Sigmoid colon (tissue), 7 donors: Measurements from ENCODE around the gene FAM120AOS. TPM values are rescaled to one million over a fixed set of nuclear protein-coding genes. Genes with fewer than 3 reads are reported as not detected.

Experiments used
- DNase-seq: peaks from one replicate; pipeline ENCODE4 v3.0.0-alpha.2; 2019
- H3K27ac ChIP-seq, 4 donors: fragments of 200-600 bp; sonication (generic); one replicate each; pipeline ENCODE4 v1.5.1; 2016 to 2019; ENCODE audit warnings: mild to moderate bottlenecking in 1 of 4
- H3K27me3 ChIP-seq, 3 donors: fragments of 200-600 bp; sonication (generic); one replicate each; pipeline ENCODE4 v1.5.1; 2019; ENCODE audit warnings: mild to moderate bottlenecking in 1 of 3
- H3K36me3 ChIP-seq, 4 donors: fragments of 200-600 bp; sonication (generic); one replicate each; pipeline ENCODE4 v1.5.1; 2016 to 2019
- H3K4me1 ChIP-seq, 4 donors: fragments of 200-600 bp; sonication (generic); one replicate each; pipeline ENCODE4 v1.5.1; 2017 to 2019
- H3K4me3 ChIP-seq, 4 donors: fragments of 200-600 bp; sonication (generic); one replicate each; pipeline ENCODE4 v1.5.1; 2017 to 2019; ENCODE audit warnings: mild to moderate bottlenecking in 2 of 4, moderate library complexity in 1 of 4
- H3K9me3 ChIP-seq, 4 donors: fragments of 200-600 bp in 3 of 4; sonication (generic) in 3 of 4; one replicate each; pipeline versions ENCODE4 v1.5.1 to v1.6.1; 2013 to 2019
- CTCF ChIP-seq, 4 experiments: fragments of 450-650 bp in 3 of 4; fragments of 200-600 bp in 1 of 4; IDR thresholded peaks; one replicate each; pipeline ENCODE4 v1.5.1; 2016 to 2019; ENCODE audit warnings: antibody characterized with exemption in 4 of 4, mild to moderate bottlenecking in 3 of 4, moderate library complexity in 2 of 4
- EP300 ChIP-seq, 4 donors: sonication (generic); formaldehyde crosslinking; IDR thresholded peaks; one replicate each; pipeline ENCODE4 v1.6.1; 2017; ENCODE audit warnings: antibody characterized with exemption in 4 of 4
- POLR2A ChIP-seq, 2 donors: fragments of 450-650 bp; IDR thresholded peaks; one replicate each; pipeline ENCODE4 v1.6.1; 2016; ENCODE audit warnings: antibody characterized with exemption in 2 of 2, mild to moderate bottlenecking in 2 of 2, moderate library complexity in 2 of 2
- POLR2AphosphoS5 ChIP-seq, 4 donors: sonication (generic); formaldehyde crosslinking; IDR thresholded peaks; one replicate each; pipeline ENCODE4 v1.6.1; 2017; ENCODE audit warnings: antibody characterized with exemption in 4 of 4
- WGBS, 2 donors: extraction: QIAGEN DNeasy Blood & Tissue Kit; methylation state at CpG; one replicate each; pipeline ENCODE4 v1.1.7; 2013; 5-methylcytosine and 5-hydroxymethylcytosine counted together
- intact Hi-C: fragments of 100-400 bp; cut with DNase I; formaldehyde crosslinking; loops from one replicate; pipeline ENCODE4 v1.15.1; 2023
- polyA plus RNA-seq, 3 donors: library from polyadenylated mRNA; stranded (reverse); fragments of 200-250 nt; gene quantifications; one replicate each; pipeline ENCODE4 v1.2.3, GENCODE V29; 2013
- total RNA-seq, 4 donors: library from RNA; depleted of rRNA; stranded (reverse); fragments of >200 nt; gene quantifications; one replicate each; pipeline ENCODE4 v1.1.0, GENCODE V29; 2016
- donor health status: healthy with polysubstance abuse.
- donor health status: Bipolar disorder and iron deficiency.
- donor health status: healthy.

The FAM120AOS gene
- total and polyA plus RNA-seq, 7 donors: 50.3 to 86.5 (median 63.1) TPM

GRCh38 chr9:93466416-93467061 is 13.2 kb upstream of the FAM120AOS start:
- WGBS, 2 donors: 23 to 60% methylated on average over 7 of the region's 7 CpGs
- peak overlapping the region in 1 of 4 donors; percentile 12 for H3K27ac ChIP-seq
- intact Hi-C loops: no loop called here
- no peak for TF ChIP-seq POLR2AphosphoS5 (IDR thresholded peaks at IDR 0.05)
- TF ChIP-seq EP300 (IDR thresholded peaks at IDR 0.05): no peak
- TF ChIP-seq POLR2A (IDR thresholded peaks at IDR 0.05): no peak
- TF ChIP-seq CTCF (IDR thresholded peaks at IDR 0.05): no peak
- no peaks in the 10 kb centered on the region for H3K27me3 ChIP-seq
- H3K4me3 ChIP-seq: no peak overlapping the region
- DNase-seq: no peak
- H3K4me1 ChIP-seq: peaks cover 0 to 70% (median 55%) of the 10 kb centered on the region in 4 donors
- H3K9me3 ChIP-seq: no peaks in the 10 kb centered on the region
- H3K36me3 ChIP-seq: no peaks in the 10 kb centered on the region

- DNase-seq: no peak
- intact Hi-C loops: no loop called here
- Histone ChIP-seq H3K27me3 (no peaks in the 10 kb centered on the region), H3K4me3 (no peak overlapping the region), H3K36me3 (no peaks in the 10 kb centered on the region), H3K4me1 (peaks cover 0 to 77% (median 60%) of the 10 kb centered on the region in 4 donors), H3K27ac (no peak overlapping the region), H3K9me3 (no peaks in the 10 kb centered on the region)
- TF ChIP-seq CTCF (IDR thresholded peaks at IDR 0.05): no peak
- no peak for TF ChIP-seq POLR2AphosphoS5 (IDR thresholded peaks at IDR 0.05)
- no peak for TF ChIP-seq POLR2A (IDR thresholded peaks at IDR 0.05)
- TF ChIP-seq EP300 (IDR thresholded peaks at IDR 0.05): no peak
- 72 to 86% methylated on average over 6 of the region's 6 CpGs for WGBS, 2 donors
Measured at GRCh38 chr9:93465855-93466254, 12.5 kb upstream of the FAM120AOS start.

- TF ChIP-seq CTCF (IDR thresholded peaks at IDR 0.05): no peak
- TF ChIP-seq POLR2AphosphoS5 (IDR thresholded peaks at IDR 0.05): no peak
- no peak for TF ChIP-seq EP300 (IDR thresholded peaks at IDR 0.05)
- no peak for TF ChIP-seq POLR2A (IDR thresholded peaks at IDR 0.05)
- H3K36me3 ChIP-seq: no peaks in the 10 kb centered on the region
- DNase-seq: no peak
- peak overlapping the region in 2 of 4 donors; percentile 23 to 46 for H3K27ac ChIP-seq
- intact Hi-C loops: no loop called here
- no peak overlapping the region for H3K4me3 ChIP-seq
- no peaks in the 10 kb centered on the region for H3K9me3 ChIP-seq
- no peaks in the 10 kb centered on the region for H3K27me3 ChIP-seq
- WGBS, 2 donors: 69 to 76% methylated on average over 2 of the region's 2 CpGs
- H3K4me1 ChIP-seq: peaks cover 0 to 79% (median 63%) of the 10 kb centered on the region in 4 donors
Measured at GRCh38 chr9:93464876-93465275, 11.5 kb upstream of the FAM120AOS start.

- intact Hi-C loops: no loop called here
- DNase-seq: no peak
- Histone ChIP-seq H3K36me3 (no peaks in the 10 kb centered on the region), H3K9me3 (no peaks in the 10 kb centered on the region), H3K27ac (peak overlapping the region in 2 of 4 donors; percentile 23 to 46), H3K27me3 (no peaks in the 10 kb centered on the region), H3K4me1 (peaks cover 0 to 79% (median 63%) of the 10 kb centered on the region in 4 donors), H3K4me3 (no peak overlapping the region)
- no peak for TF ChIP-seq EP300 (IDR thresholded peaks at IDR 0.05)
- TF ChIP-seq POLR2AphosphoS5 (IDR thresholded peaks at IDR 0.05): no peak
- WGBS, 2 donors: 30 to 53% methylated on average over 3 of the region's 3 CpGs
Measured at GRCh38 chr9:93464395-93464794, 11.0 kb upstream of the FAM120AOS start.

GRCh38 chr9:93463638-93464248 is 10.4 kb upstream of the FAM120AOS start:
- peak overlapping the region in 1 of 4 donors; percentile 3 for H3K27ac ChIP-seq
- intact Hi-C loops: no loop called here
- TF ChIP-seq CTCF (IDR thresholded peaks at IDR 0.05) (no peak), POLR2AphosphoS5 (IDR thresholded peaks at IDR 0.05) (no peak), POLR2A (IDR thresholded peaks at IDR 0.05) (no peak), EP300 (IDR thresholded peaks at IDR 0.05) (no peak)
- no peak overlapping the region for H3K4me3 ChIP-seq
- DNase-seq: no peak
- 64 to 72% methylated on average over 4 of the region's 4 CpGs for WGBS, 2 donors
- H3K4me1 ChIP-seq: peaks cover 0 to 79% (median 64%) of the 10 kb centered on the region in 4 donors
- no peaks in the 10 kb centered on the region for H3K36me3 ChIP-seq
- no peaks in the 10 kb centered on the region for H3K27me3 ChIP-seq
- H3K9me3 ChIP-seq: no peaks in the 10 kb centered on the region
